ENCODE data around the gene DMWD.
A peak's percentile ranks its signal among the peaks of the same experiment; 100 is the strongest.

DMWD gene

GRCh38 chr19:45780448-45781213 is 12.0 kb downstream of the DMWD start:
- no peak for DNase-seq (ENCODE audit: low spot score)
- Histone ChIP-seq H3K4me2 (ENCODE audit: insufficient read depth, low read length, poor library complexity, severe bottlenecking) (no peak overlapping the region), H3K27ac (replicated peaks; ENCODE audit: low read length) (no peak overlapping the region), H3K9ac (ENCODE audit: low read depth, low read length, poor library complexity) (peak overlapping the region; percentile 9), H3K4me1 (ENCODE audit: control insufficient read depth in 2 of 2, insufficient read depth in 1 of 2, low read depth in 1 of 2, low read length in 2 of 2) (peaks cover 19 to 24% of the 10 kb centered on the region in 2 donors), H3K36me3 (replicated peaks in 1 of 2; ENCODE audit: control insufficient read depth in 2 of 2, insufficient read depth in 2 of 2, low read length in 2 of 2) (peaks cover 28 to 63% of the 10 kb centered on the region in 2 donors), H4K8ac (ENCODE audit: low read depth, low read length) (no peak overlapping the region), H3K14ac (ENCODE audit: low read length) (no peak overlapping the region), H2BK120ac (ENCODE audit: low read depth, low read length) (no peak overlapping the region), H3K9me3 (replicated peaks in 1 of 2; ENCODE audit: control insufficient read depth in 2 of 2, insufficient read depth in 1 of 2, low read depth in 1 of 2, low read length in 2 of 2) (no peaks in the 10 kb centered on the region), H3K23ac (ENCODE audit: low read depth, low read length, poor library complexity) (no peak overlapping the region), H4K91ac (ENCODE audit: low read depth, low read length, poor library complexity) (no peak overlapping the region), H2BK15ac (ENCODE audit: low read length) (no peak overlapping the region), H3K79me1 (ENCODE audit: low read depth, low read length) (peaks cover 2% of the 10 kb centered on the region), H3K4me3 (ENCODE audit: low read length in 2 of 2) (no peak overlapping the region), H2AK5ac (ENCODE audit: low read depth, low read length) (peak overlapping the region; percentile 40), H2BK12ac (ENCODE audit: low read length) (no peak overlapping the region), H3K4ac (ENCODE audit: low read length) (no peak overlapping the region), H2AFZ (ENCODE audit: low read length) (no peak overlapping the region), H3K27me3 (ENCODE audit: control insufficient read depth in 3 of 3, insufficient read depth in 3 of 3, low read depth in 1 of 3, low read length in 3 of 3) (peaks cover 0 to 6% (median 0%) of the 10 kb centered on the region in 3 experiments), H3K18ac (ENCODE audit: low read length) (no peak overlapping the region), H2BK5ac (ENCODE audit: low read length) (no peak overlapping the region)
- no CpG with 5 or more reads among the region's 13 CpGs for WGBS, 2 donors (ENCODE audit: extremely low coverage in 2 of 2, insufficient read length in 2 of 2, insufficient replicate concordance in 1 of 2)

- no peak overlapping the region for H3K14ac ChIP-seq (ENCODE audit: low read length)
- H3K23ac ChIP-seq (ENCODE audit: low read depth, low read length, poor library complexity), result no peak overlapping the region
- no peak overlapping the region for H3K4ac ChIP-seq (ENCODE audit: low read length)
- H3K36me3 ChIP-seq (replicated peaks in 1 of 2; ENCODE audit: control insufficient read depth in 2 of 2, insufficient read depth in 2 of 2, low read length in 2 of 2), result peaks cover 23 to 58% of the 10 kb centered on the region in 2 donors
- no peak overlapping the region for H2BK12ac ChIP-seq (ENCODE audit: low read length)
- H2BK120ac ChIP-seq (ENCODE audit: low read depth, low read length), result no peak overlapping the region
- H3K79me1 ChIP-seq (ENCODE audit: low read depth, low read length), result peaks cover 2% of the 10 kb centered on the region
- peak overlapping the region; percentile 79 for H2AK5ac ChIP-seq (ENCODE audit: low read depth, low read length)
- no peak overlapping the region for H3K4me3 ChIP-seq (ENCODE audit: low read length in 2 of 2)
- H3K4me2 ChIP-seq (ENCODE audit: insufficient read depth, low read length, poor library complexity, severe bottlenecking), result peak overlapping the region; percentile 83
- peak overlapping the region; percentile 78 for H4K8ac ChIP-seq (ENCODE audit: low read depth, low read length)
- no CpG with 5 or more reads among the region's 4 CpGs for WGBS, 2 donors (ENCODE audit: extremely low coverage in 2 of 2, insufficient read length in 2 of 2, insufficient replicate concordance in 1 of 2)
- no peak for DNase-seq (ENCODE audit: low spot score)
- H2AFZ ChIP-seq (ENCODE audit: low read length), result no peak overlapping the region
- H2BK5ac ChIP-seq (ENCODE audit: low read length), result peak overlapping the region; percentile 2
- peaks cover 0 to 6% (median 0%) of the 10 kb centered on the region in 3 experiments for H3K27me3 ChIP-seq (ENCODE audit: control insufficient read depth in 3 of 3, insufficient read depth in 3 of 3, low read depth in 1 of 3, low read length in 3 of 3)
- H2BK15ac ChIP-seq (ENCODE audit: low read length), result peak overlapping the region; percentile 68
- no peak overlapping the region for H3K27ac ChIP-seq (replicated peaks; ENCODE audit: low read length)
- no peaks in the 10 kb centered on the region for H3K9me3 ChIP-seq (replicated peaks in 1 of 2; ENCODE audit: control insufficient read depth in 2 of 2, insufficient read depth in 1 of 2, low read depth in 1 of 2, low read length in 2 of 2)
- H3K9ac ChIP-seq (ENCODE audit: low read depth, low read length, poor library complexity), result no peak overlapping the region
- H3K4me1 ChIP-seq (ENCODE audit: control insufficient read depth in 2 of 2, insufficient read depth in 1 of 2, low read depth in 1 of 2, low read length in 2 of 2), result peaks cover 19 to 24% of the 10 kb centered on the region in 2 donors
- H4K91ac ChIP-seq (ENCODE audit: low read depth, low read length, poor library complexity), result no peak overlapping the region
- H3K18ac ChIP-seq (ENCODE audit: low read length), result peak overlapping the region; percentile 55
Measured at GRCh38 chr19:45780146-45780447, 12.5 kb downstream of the DMWD start.

- peak overlapping the region in 1 of 2 donors; percentile 82 for H3K4me3 ChIP-seq (ENCODE audit: low read length in 2 of 2)
- no peak overlapping the region for H3K14ac ChIP-seq (ENCODE audit: low read length)
- H2BK15ac ChIP-seq (ENCODE audit: low read length), result peak overlapping the region; percentile 68
- H2AFZ ChIP-seq (ENCODE audit: low read length), result no peak overlapping the region
- peak overlapping the region; percentile 55 for H3K18ac ChIP-seq (ENCODE audit: low read length)
- peaks cover 19 to 24% of the 10 kb centered on the region in 2 donors for H3K4me1 ChIP-seq (ENCODE audit: control insufficient read depth in 2 of 2, insufficient read depth in 1 of 2, low read depth in 1 of 2, low read length in 2 of 2)
- H2BK120ac ChIP-seq (ENCODE audit: low read depth, low read length), result no peak overlapping the region
- H3K36me3 ChIP-seq (replicated peaks in 1 of 2; ENCODE audit: control insufficient read depth in 2 of 2, insufficient read depth in 2 of 2, low read length in 2 of 2), result peaks cover 20 to 57% of the 10 kb centered on the region in 2 donors
- no peak overlapping the region for H2BK12ac ChIP-seq (ENCODE audit: low read length)
- H3K79me1 ChIP-seq (ENCODE audit: low read depth, low read length), result peaks cover 2% of the 10 kb centered on the region
- peak; percentile 95 for DNase-seq (ENCODE audit: low spot score)
- no peaks in the 10 kb centered on the region for H3K9me3 ChIP-seq (replicated peaks in 1 of 2; ENCODE audit: control insufficient read depth in 2 of 2, insufficient read depth in 1 of 2, low read depth in 1 of 2, low read length in 2 of 2)
- no peak overlapping the region for H3K27ac ChIP-seq (replicated peaks; ENCODE audit: low read length)
- peak overlapping the region; percentile 79 for H3K4ac ChIP-seq (ENCODE audit: low read length)
- H4K91ac ChIP-seq (ENCODE audit: low read depth, low read length, poor library complexity), result no peak overlapping the region
- peak overlapping the region; percentile 86 for H3K4me2 ChIP-seq (ENCODE audit: insufficient read depth, low read length, poor library complexity, severe bottlenecking)
- H2AK5ac ChIP-seq (ENCODE audit: low read depth, low read length), result peak overlapping the region; percentile 79
- no CpG with 5 or more reads among the region's 48 CpGs for WGBS, 2 donors (ENCODE audit: extremely low coverage in 2 of 2, insufficient read length in 2 of 2, insufficient replicate concordance in 1 of 2)
- peak overlapping the region; percentile 19 for H3K23ac ChIP-seq (ENCODE audit: low read depth, low read length, poor library complexity)
- H3K27me3 ChIP-seq (ENCODE audit: control insufficient read depth in 3 of 3, insufficient read depth in 3 of 3, low read depth in 1 of 3, low read length in 3 of 3), result peaks cover 0 to 6% (median 0%) of the 10 kb centered on the region in 3 experiments
- H2BK5ac ChIP-seq (ENCODE audit: low read length), result peak overlapping the region; percentile 2
- peak overlapping the region; percentile 78 for H4K8ac ChIP-seq (ENCODE audit: low read depth, low read length)
- H3K9ac ChIP-seq (ENCODE audit: low read depth, low read length, poor library complexity), result peak overlapping the region; percentile 65
Measured at GRCh38 chr19:45779231-45780145, 13.2 kb downstream of the DMWD start.

Data from neuronal stem cell (in vitro differentiated cells).